Astrocyte (in vitro differentiated cells and primary cell): Measurements from ENCODE around the gene GDF2. TPM values are rescaled to one million over a fixed set of nuclear protein-coding genes. Genes with fewer than 3 reads are reported as not detected.
A peak's percentile ranks its signal among the peaks of the same experiment; 100 is the strongest.

Experiments
- DNase-seq: peaks from one replicate; pipeline ENCODE4 v3.0.0-alpha.2; 2010; ENCODE audit warnings: low read depth
- FAIRE-seq: peaks from 2 replicates; lab custom pipeline; 2011; peaks lifted over from hg19 to GRCh38; lab: Jason Lieb, UNC
- H2AFZ ChIP-seq: 2 replicates; pipeline ENCODE4 v1.6.0; 2012; ENCODE audit warnings: low read depth, low read length, inconsistent platforms
- H3K27ac ChIP-seq: 2 replicates; pipeline ENCODE4 v1.5.1; 2011; ENCODE audit warnings: low read depth, low read length, inconsistent platforms
- H3K27me3 ChIP-seq: 2 replicates; pipeline ENCODE4 v1.6.0; 2011; ENCODE audit warnings: low read length, inconsistent platforms; ENCODE audit not compliant: insufficient read depth
- H3K36me3 ChIP-seq: 2 replicates; pipeline ENCODE4 v1.5.1; 2011; ENCODE audit warnings: low read length, inconsistent platforms; ENCODE audit not compliant: insufficient read depth
- H3K4me1 ChIP-seq: 2 replicates; pipeline ENCODE4 v1.5.1; 2011; ENCODE audit warnings: low read length, inconsistent platforms; ENCODE audit not compliant: insufficient read depth
- H3K4me2 ChIP-seq: 2 replicates; pipeline ENCODE4 v1.6.0; 2012; ENCODE audit warnings: low read length, inconsistent platforms
- H3K4me3 ChIP-seq: 2 replicates; pipeline ENCODE4 v1.5.1; 2011; ENCODE audit warnings: low read depth, mild to moderate bottlenecking, low read length, inconsistent platforms; ENCODE audit not compliant: insufficient read depth
- H3K79me2 ChIP-seq: 2 replicates; pipeline ENCODE4 v1.6.0; 2012; ENCODE audit warnings: mild to moderate bottlenecking, low read length, inconsistent platforms; ENCODE audit not compliant: insufficient read depth
- H3K9ac ChIP-seq: 2 replicates; pipeline ENCODE4 v1.6.0; 2012; ENCODE audit warnings: mild to moderate bottlenecking, low read length, inconsistent platforms
- H3K9me3 ChIP-seq: 2 replicates; pipeline ENCODE4 v1.5.1; 2012; ENCODE audit warnings: low read depth, mild to moderate bottlenecking, low read length, inconsistent platforms; ENCODE audit not compliant: insufficient read depth
- H4K20me1 ChIP-seq: 2 replicates; pipeline ENCODE4 v1.6.0; 2012; ENCODE audit warnings: low read length, inconsistent platforms; ENCODE audit not compliant: insufficient read depth
- H3K27ac Mint-ChIP-seq: one replicate; pipeline ENCODE4 v1.8.0; 2021; ENCODE audit warnings: mild to moderate bottlenecking, mixed read lengths; ENCODE audit not compliant: unreplicated experiment
- H3K27me3 Mint-ChIP-seq: one replicate; pipeline ENCODE4 v1.8.0; 2021; ENCODE audit warnings: low read depth, mixed read lengths; ENCODE audit not compliant: unreplicated experiment
- H3K36me3 Mint-ChIP-seq: one replicate; pipeline ENCODE4 v1.8.0; 2021; ENCODE audit warnings: low read depth, mixed read lengths; ENCODE audit not compliant: unreplicated experiment
- H3K4me1 Mint-ChIP-seq: one replicate; pipeline ENCODE4 v1.8.0; 2021; ENCODE audit warnings: low read depth, mixed read lengths; ENCODE audit not compliant: unreplicated experiment
- H3K4me3 Mint-ChIP-seq: one replicate; pipeline ENCODE4 v1.8.0; 2021; ENCODE audit warnings: mild to moderate bottlenecking, moderate library complexity, mixed read lengths; ENCODE audit not compliant: unreplicated experiment
- H3K9me3 Mint-ChIP-seq: one replicate; pipeline ENCODE4 v1.8.0; 2021; ENCODE audit warnings: mild to moderate bottlenecking, mixed read lengths; ENCODE audit not compliant: unreplicated experiment
- CTCF ChIP-seq: IDR thresholded peaks from 2 replicates; pipeline ENCODE4 v1.5.1; 2011; ENCODE audit warnings: low read depth, mild to moderate bottlenecking, inconsistent platforms, low read length, moderate library complexity; ENCODE audit not compliant: insufficient read depth
- EZH2 ChIP-seq: IDR thresholded peaks from 2 replicates; pipeline ENCODE4 v1.6.1; 2012; ENCODE audit warnings: mild to moderate bottlenecking, low read length, inconsistent platforms; ENCODE audit not compliant: insufficient read depth
- total RNA-seq: library from RNA; stranded (reverse); gene quantifications from 2 replicates; pipeline ENCODE4 v1.2.1, GENCODE V29; 2021

GDF2 gene
- total RNA-seq, 1 donor from 2014 or later = not detected

GRCh38 chr10:47339759-47340607 lies 17.7 kb downstream of the GDF2 start:
- Mint-ChIP-seq H3K4me3 (no peak overlapping the region), H3K27me3 (peaks cover 43% of the 10 kb centered on the region), H3K4me1 (no peaks in the 10 kb centered on the region), H3K27ac (no peak overlapping the region), H3K36me3 (no peaks in the 10 kb centered on the region), H3K9me3 (no peaks in the 10 kb centered on the region)
- TF ChIP-seq CTCF = no peak
- TF ChIP-seq EZH2 = no peak
- H3K79me2 ChIP-seq = no peaks in the 10 kb centered on the region
- H2AFZ ChIP-seq = no peak overlapping the region
- no peak overlapping the region for H3K27ac ChIP-seq
- no peaks in the 10 kb centered on the region for H3K9me3 ChIP-seq
- H3K4me1 ChIP-seq = no peaks in the 10 kb centered on the region
- H4K20me1 ChIP-seq = no peaks in the 10 kb centered on the region
- no peak overlapping the region for H3K4me3 ChIP-seq
- DNase-seq = no peak
- no peak overlapping the region for H3K4me2 ChIP-seq
- no peak overlapping the region for H3K9ac ChIP-seq
- H3K27me3 ChIP-seq = peaks cover 10% of the 10 kb centered on the region
- H3K36me3 ChIP-seq = no peaks in the 10 kb centered on the region
- FAIRE-seq = no peak

- no peaks in the 10 kb centered on the region for H3K79me2 ChIP-seq
- no peak overlapping the region for H3K27ac ChIP-seq
- H4K20me1 ChIP-seq = no peaks in the 10 kb centered on the region
- no peaks in the 10 kb centered on the region for H3K36me3 ChIP-seq
- no peak overlapping the region for H2AFZ ChIP-seq
- Mint-ChIP-seq H3K9me3 (no peaks in the 10 kb centered on the region), H3K4me3 (no peak overlapping the region), H3K4me1 (no peaks in the 10 kb centered on the region), H3K36me3 (no peaks in the 10 kb centered on the region), H3K27ac (no peak overlapping the region), H3K27me3 (peaks cover 45% of the 10 kb centered on the region)
- no peak overlapping the region for H3K9ac ChIP-seq
- H3K4me3 ChIP-seq = no peak overlapping the region
- peak; percentile 97 for TF ChIP-seq CTCF
- TF ChIP-seq EZH2 = no peak
- no peaks in the 10 kb centered on the region for H3K9me3 ChIP-seq
- no peak for FAIRE-seq
- no peaks in the 10 kb centered on the region for H3K4me1 ChIP-seq
- no peak overlapping the region for H3K4me2 ChIP-seq
- H3K27me3 ChIP-seq = peaks cover 8% of the 10 kb centered on the region
- no peak for DNase-seq
These were observed 18.4 kb downstream of the GDF2 start for GRCh38 chr10:47340608-47341170.
